NCI-H146 (cell line): Measurements from ENCODE around the gene EIF2B1.
A peak's percentile ranks its signal among the peaks of the same experiment; 100 is the strongest.
"Not testable (repeated sequence)": the region's sequence is repeated elsewhere in the genome, so short reads cannot be mapped to it uniquely, and the experiment has no call there.

Experiments used
- DNase-seq: peaks from one replicate; lab custom pipeline; 2025; lab: John Stamatoyannopoulos, UW

EIF2B1 gene

GRCh38 chr12:123617580-123617979 lies 15.9 kb downstream of the EIF2B1 start:
- no peak for DNase-seq

DNA sequence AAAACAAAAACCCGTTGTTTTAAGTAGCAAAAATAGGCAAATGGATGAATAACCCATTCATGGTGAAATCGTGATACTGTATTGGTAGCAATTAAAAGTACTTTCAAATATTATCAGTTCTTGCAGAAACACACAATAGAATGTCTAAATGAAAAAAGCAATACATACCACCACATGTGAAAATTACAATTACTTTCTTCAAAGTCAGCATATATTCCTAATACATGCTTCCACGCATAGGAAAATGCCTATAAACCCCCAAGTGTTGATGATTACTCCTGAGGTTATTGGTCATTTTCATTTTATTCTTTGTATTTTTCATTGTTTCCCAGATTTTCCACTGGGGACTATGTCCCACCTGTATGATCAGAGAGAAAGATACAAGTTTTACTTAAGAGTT lies 16.3 kb downstream of the EIF2B1 start:
- DNase-seq: no peak

- DNase-seq: no peak
Observed at GRCh38 chr12:123614531-123614930, 19.0 kb downstream of the EIF2B1 start.

DNA sequence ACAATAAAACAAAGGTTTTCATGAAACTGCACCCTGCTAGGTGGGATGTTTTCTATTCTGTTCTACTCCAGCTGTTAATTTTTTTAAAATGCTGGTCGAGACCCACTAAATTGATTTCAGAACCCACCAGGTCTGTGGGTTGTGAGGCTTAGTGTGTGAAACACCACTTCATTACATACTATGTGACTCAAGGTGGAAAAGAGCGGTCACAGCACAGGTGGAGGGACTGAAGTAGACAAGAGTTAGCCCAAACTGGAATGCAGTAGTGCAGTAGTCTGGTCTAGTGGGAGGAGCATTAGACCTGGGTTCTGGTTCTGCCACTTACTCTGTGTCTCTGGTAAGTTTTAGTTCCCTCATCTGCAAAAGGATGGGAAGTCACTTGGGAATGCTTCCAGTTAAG lies 19.4 kb downstream of the EIF2B1 start:
- DNase-seq: no peak

DNA sequence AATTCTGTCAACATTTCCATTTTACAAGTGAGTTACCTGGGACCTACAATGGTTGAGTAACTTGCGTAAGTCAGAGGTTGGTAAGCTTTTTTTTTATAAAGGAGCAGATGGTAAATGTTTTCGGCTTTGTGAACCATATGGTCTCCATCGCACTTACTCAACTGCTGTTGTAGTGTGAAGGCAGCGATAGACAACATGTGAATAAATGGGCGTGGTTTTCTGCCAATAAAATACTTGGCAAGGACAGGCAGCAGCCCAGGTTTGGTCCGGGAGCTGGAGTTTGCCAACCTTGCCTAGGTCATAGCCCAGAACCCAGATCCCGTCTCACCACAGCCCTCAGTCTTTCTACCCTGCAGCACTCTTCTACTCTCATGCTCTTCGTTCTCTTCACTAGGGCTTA lies 25.3 kb downstream of the EIF2B1 start:
- DNase-seq: no peak

GRCh38 chr12:123607756-123608155 lies 25.7 kb downstream of the EIF2B1 start:
- DNase-seq: no peak

DNA sequence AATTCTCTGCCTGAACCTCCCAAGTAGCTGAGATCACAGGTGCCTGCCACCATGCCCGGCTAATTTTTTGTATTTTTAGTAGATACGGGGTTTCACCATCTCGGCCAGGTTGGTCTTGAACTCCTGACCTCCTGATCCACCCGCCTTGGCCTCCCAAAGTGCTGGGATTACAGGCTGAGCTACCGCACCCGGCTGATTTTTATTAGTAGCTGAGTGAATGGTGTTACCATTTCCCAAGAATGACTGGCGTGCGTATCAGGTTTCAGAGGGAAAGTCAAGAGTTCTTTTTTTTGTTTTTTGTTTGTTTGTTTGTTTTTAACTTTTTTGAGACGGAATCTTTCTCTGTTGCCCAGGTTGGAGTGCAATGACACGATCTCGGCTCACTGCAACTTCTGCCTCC lies 30.0 kb downstream of the EIF2B1 start:
- not testable (repeated sequence) for DNase-seq

GRCh38 chr12:123602651-123603195 lies 30.8 kb downstream of the EIF2B1 start:
- no peak for DNase-seq

- DNase-seq: peak; percentile 82
Observed at GRCh38 chr12:123601602-123602489, 31.6 kb downstream of the EIF2B1 start, which contains the start of gene DDX55. Gene DDX55 (plus strand): TSS chr12:123602099. CDS start chr12:123602149, 50 bp downstream.

DNA sequence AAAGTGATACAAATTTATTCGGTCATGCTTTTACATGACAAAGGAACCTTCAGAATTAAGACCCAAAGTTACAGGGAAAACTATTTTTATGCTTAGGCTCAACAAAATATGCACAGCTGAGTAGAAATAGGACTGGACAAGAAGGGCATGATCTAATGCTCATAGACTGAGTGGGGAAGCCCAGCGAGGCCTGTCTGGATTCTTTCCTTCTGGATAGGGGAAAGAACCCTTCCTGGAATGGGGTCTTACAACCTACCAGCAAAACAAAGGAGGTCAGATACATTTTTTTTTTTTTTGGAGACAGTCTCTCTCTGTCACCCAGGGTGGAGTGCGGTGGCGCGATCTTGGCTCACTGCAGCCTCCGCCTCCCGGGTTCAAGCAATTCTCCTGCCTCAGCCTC lies 33.8 kb downstream of the EIF2B1 start:
- no peak for DNase-seq

DNA sequence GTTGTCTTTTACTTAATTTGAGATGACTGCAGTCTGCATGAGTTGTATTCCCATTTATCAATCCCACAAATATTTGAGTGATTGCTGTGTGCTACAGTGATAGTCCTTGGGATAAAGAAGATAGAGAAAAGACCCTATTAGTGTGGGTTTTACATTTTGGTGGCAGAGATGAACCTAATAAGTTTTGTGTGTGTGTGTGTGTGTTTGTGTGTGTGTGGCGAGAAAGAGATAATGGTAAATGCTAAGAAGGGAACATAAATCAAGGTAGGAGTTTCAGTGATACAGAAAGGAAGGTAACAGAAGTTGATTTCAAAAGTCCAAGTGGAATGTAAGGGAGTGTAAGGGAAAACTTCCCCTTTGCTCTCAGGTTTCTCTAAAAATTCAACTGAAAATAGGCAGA lies 34.2 kb downstream of the EIF2B1 start:
- DNase-seq: no peak

DNA sequence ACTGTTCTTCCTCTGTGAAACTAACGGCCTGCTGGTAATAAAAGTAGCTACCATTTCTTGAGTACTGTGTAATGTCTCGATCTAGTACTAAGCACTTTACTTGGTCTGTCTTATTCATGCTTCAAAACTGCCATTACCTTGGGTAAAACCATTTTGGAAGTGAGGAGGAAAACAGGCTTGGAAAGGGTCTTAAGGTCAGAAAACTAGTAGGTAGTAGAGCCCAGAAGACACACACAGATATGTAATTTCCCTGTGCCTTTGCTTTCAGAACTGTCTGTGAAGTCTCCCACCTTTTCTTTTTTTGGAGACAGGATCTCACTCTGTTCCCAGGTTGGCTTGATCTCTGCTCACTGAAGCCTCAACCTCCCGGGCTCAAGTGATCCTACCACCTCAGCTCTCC lies 35.0 kb downstream of the EIF2B1 start:
- no peak for DNase-seq

DNA sequence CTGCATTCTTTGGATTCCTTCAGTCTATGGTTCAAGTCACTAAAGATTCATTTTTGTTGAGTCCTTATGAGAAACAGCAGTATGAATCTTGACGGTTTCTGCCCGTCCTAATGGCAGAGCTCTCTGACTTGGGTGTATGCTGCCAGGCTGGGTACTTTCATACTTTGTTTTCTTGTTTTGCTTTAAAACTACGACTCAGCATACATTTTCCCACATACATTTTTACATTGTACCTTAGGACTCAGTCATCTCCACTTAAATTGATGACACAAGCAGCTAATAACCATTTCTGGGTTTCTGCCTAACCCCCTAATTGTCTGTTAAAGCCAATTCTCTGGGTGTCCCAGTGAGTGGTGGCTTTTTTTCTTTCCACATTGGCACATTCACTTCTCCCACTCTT lies 36.4 kb downstream of the EIF2B1 start:
- no peak for DNase-seq

DNA sequence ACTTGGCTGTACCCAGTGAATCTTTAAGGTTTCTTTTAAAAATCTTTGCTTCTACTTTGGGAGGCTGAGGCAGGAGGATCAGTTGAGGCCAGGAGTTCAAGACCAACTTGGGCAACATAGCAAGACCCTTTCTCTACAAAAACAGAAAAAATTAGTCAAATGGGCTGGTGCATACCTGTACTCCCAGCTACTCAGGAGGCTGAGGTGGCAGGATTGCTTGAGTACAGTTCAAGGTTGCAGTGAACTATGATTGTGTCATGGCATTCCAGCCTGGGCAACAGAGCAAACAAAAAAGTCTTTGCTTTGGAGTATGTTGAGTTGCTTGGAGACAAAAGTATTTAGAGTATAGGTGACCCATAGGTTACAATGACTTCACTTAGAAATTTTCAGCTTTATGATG lies 37.8 kb downstream of the EIF2B1 start:
- DNase-seq: no peak

DNA sequence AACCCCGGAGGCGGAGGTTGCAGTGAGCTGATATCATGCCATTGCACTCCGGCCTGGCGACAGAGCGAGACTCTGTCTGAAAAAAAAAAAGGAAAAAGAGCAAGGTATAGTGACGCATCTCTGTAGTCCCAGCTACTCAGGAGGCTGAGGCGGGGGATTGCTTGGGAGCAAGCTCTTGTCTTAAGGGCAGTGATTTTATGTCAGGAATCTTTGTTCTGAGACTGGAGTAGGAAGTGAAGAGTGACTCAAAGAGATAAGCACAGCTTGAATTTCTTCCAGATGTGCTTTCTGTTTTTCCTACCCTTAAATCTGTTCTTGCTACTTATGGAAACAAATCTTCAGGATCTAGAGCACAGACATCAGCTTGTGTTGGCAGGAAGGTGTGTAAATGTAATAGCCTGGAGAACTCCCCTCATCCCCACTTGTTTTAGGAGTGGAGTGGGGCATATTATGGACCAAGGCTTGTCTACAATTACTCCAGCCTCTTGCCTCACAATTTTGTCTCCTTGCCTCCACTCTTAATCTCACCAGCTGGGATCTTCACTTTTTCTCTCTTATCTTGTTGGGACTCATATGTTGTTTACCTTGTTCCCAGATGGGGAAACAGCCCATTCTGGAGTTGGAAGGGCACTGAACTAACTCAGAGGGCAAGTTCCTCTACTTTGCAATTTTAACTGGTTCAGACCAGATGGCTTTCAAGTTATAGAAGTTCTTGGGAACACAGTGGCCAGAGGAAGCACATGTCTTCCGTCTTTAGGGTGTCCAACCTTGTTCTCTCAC lies 41.6 kb downstream of the EIF2B1 start:
- no peak for DNase-seq

- DNase-seq: no peak
Observed at GRCh38 chr12:123580772-123581171, 52.7 kb downstream of the EIF2B1 start.

DNA sequence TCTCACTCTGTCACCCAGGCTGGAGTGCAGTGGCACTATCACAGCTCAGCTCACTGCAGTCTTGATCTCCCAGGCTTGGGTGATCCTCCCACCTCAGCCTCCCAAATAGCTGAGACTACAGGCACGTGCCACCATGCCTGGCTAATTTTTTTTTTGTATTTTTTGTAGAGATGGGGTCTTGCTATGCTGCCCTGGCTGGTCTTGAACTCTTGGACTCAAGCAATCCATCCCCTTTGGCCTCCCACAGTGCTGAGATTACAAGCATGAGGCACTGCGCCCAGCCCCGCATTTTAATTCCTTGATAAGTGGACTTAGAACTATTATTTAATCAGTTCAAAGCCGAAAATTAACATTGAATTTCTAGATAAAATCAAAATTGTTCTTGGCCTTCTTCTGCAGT lies 54.7 kb downstream of the EIF2B1 start:
- not testable (repeated sequence) for DNase-seq

GRCh38 chr12:123578243-123578642 lies 55.2 kb downstream of the EIF2B1 start:
- DNase-seq: no peak

DNA sequence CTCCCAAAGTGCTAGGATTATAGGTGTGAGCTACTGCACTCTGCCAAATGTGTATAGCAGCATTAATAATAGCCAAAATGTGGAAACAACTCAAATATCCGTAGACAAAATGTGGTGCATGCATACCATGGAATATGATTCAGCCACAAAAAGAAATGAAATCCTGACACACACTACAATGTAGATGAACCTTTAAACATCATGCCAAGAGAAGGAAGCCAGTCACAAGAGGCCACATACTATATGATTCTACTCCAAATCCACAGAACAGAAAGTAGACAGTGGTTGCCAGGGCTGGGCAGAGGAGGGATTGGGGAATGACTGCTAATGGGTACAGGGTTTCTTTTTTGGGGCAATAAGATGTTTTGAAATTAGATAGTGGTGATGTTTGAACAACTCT lies 56.9 kb downstream of the EIF2B1 start:
- no peak for DNase-seq

- peak; percentile 15 for DNase-seq
Observed at GRCh38 chr12:123573870-123574269, 59.6 kb downstream of the EIF2B1 start.

GRCh38 chr12:123572391-123572790 lies 61.1 kb downstream of the EIF2B1 start:
- no peak for DNase-seq

DNA sequence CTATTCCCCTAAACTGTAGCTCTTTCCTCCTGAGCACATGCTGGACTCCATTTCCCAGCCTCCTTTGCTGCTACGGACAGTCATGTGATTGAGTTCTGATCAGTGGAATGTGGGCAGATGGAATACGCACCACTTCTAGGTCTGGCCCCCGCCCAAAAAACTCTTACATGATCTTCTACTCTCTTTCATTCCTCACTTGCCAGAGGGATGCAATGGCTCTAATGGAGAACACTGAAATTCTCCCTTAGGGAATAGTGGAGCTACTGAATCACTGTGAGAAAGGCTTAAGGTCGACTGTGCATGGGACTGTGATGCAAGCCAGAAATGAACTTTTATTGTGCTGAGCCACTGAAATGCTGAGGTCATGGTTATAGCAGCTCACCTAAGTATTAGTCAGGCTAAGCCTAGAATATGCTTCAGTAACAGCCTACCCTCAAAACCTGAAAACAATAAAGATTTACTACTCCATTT lies 62.1 kb downstream of the EIF2B1 start:
- DNase-seq: peak; percentile 18
